Neutrophil (primary cell): ENCODE data around the gene REG3A.

Source experiments
- H3K27ac ChIP-seq: fragments of 200-600 bp; sonication (generic); 2 replicates; pipeline ENCODE4 v1.5.1; 2016; ENCODE audit warnings: mild to moderate bottlenecking, moderate library complexity
- H3K27me3 ChIP-seq: fragments of 200-600 bp; sonication (generic); 2 replicates; pipeline ENCODE4 v1.6.0; 2016; ENCODE audit warnings: mild to moderate bottlenecking
- H3K36me3 ChIP-seq: fragments of 200-600 bp; sonication (generic); 2 replicates; pipeline ENCODE4 v1.5.1; 2017
- H3K4me1 ChIP-seq, 2 experiments: fragments of 200-600 bp in 1 of 2; sonication (generic) in 1 of 2; 1 replicate in 1 of 2; 2 replicates in 1 of 2; pipeline versions ENCODE4 v1.5.1 to v1.6.1; 2013 to 2016; ENCODE audit warnings: low read depth in 1 of 2, low read length in 1 of 2, mild to moderate bottlenecking in 1 of 2, moderate library complexity in 1 of 2; ENCODE audit not compliant: control insufficient read depth in 1 of 2, insufficient read depth in 1 of 2
- H3K4me3 ChIP-seq, 2 experiments: fragments of 200-600 bp in 1 of 2; sonication (generic) in 1 of 2; 1 replicate in 1 of 2; 2 replicates in 1 of 2; pipeline ENCODE4 v1.5.1; 2013 to 2016; ENCODE audit warnings: low read depth in 1 of 2, low read length in 1 of 2, mild to moderate bottlenecking in 1 of 2, moderate library complexity in 1 of 2
- H3K9me3 ChIP-seq: fragments of 200-600 bp; sonication (generic); 2 replicates; pipeline ENCODE4 v1.5.1; 2016
- TF ChIP-seq, protein P1 (sequence below): fragments of 200-600 bp; sonication (generic); IDR thresholded peaks from 2 replicates; pipeline ENCODE4 v1.5.1; 2016; ENCODE audit warnings: antibody characterized with exemption

Gene REG3A

DNA sequence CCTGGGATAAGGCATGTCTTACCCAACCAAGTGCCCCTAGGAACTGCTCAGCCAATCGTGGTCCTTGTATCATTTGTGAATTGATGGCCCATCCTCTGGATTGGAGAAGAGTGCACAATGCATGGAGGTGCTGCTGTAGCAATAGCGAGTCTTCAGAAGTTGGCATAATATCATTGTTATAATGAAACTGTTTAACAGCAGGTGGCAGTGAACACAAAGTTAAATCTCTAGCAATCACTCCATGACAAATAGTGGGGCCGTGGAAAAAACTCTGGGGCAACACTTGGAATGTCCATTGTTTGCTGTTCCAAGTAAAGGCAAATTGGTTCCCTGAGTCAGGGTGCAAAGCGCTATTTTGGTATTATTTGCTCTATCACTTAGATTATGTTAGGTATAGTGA is 27.9 kb downstream of the REG3A start:
- Histone ChIP-seq H3K36me3 (no peaks in the 10 kb centered on the region), H3K27ac (no peak overlapping the region), H3K27me3 (no peaks in the 10 kb centered on the region), H3K9me3 (no peaks in the 10 kb centered on the region), H3K4me3 (no peak overlapping the region), H3K4me1 (no peaks in the 10 kb centered on the region)
- TF ChIP-seq, protein P1, sequence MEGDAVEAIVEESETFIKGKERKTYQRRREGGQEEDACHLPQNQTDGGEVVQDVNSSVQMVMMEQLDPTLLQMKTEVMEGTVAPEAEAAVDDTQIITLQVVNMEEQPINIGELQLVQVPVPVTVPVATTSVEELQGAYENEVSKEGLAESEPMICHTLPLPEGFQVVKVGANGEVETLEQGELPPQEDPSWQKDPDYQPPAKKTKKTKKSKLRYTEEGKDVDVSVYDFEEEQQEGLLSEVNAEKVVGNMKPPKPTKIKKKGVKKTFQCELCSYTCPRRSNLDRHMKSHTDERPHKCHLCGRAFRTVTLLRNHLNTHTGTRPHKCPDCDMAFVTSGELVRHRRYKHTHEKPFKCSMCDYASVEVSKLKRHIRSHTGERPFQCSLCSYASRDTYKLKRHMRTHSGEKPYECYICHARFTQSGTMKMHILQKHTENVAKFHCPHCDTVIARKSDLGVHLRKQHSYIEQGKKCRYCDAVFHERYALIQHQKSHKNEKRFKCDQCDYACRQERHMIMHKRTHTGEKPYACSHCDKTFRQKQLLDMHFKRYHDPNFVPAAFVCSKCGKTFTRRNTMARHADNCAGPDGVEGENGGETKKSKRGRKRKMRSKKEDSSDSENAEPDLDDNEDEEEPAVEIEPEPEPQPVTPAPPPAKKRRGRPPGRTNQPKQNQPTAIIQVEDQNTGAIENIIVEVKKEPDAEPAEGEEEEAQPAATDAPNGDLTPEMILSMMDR: no peak

DNA sequence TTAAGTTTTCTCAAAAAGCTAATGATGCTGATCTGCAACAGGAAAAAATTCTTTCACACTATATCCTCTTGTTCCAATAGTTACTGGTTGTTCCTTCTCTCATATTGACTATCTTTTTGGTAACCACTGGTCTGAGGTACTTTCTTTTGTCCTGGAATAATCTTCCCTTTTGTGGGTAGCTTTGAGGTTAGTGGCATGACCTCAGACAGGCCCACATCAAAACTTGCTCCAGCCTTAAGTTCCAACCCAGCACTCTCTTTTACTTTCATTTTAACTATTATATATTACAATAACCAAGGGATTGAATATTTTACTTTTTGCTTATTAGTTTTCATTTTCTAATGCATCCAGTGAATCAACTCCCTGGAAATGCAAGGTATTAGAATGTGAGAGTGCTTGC is 29.7 kb downstream of the REG3A start:
- Histone ChIP-seq H3K4me1 (no peaks in the 10 kb centered on the region), H3K36me3 (no peaks in the 10 kb centered on the region), H3K27me3 (no peaks in the 10 kb centered on the region), H3K9me3 (no peaks in the 10 kb centered on the region), H3K4me3 (no peak overlapping the region), H3K27ac (no peak overlapping the region)
- TF ChIP-seq, protein P1: no peak

DNA sequence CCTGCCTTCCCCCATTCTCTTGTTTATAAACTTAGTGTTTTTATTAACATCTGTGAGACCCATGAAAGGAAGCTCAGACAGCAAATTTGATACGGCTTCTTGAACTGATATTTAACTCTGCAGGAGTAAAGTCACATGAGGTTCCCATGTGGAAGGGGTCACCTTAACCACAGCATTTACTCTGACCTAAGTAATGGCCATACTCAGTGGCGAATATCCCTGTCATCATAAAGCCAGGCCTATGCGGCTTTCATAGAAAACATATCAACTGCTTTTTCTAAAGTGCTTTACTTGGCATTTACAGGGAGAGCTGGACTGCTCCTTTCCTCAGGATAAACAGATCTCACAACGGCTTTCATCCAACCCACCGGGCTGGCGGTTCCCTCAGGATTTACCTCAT is 30.3 kb downstream of the REG3A start:
- TF ChIP-seq, protein P1: no peak
- Histone ChIP-seq H3K27me3 (no peaks in the 10 kb centered on the region), H3K9me3 (no peaks in the 10 kb centered on the region), H3K36me3 (no peaks in the 10 kb centered on the region), H3K4me3 (no peak overlapping the region), H3K4me1 (no peaks in the 10 kb centered on the region), H3K27ac (no peak overlapping the region)

DNA sequence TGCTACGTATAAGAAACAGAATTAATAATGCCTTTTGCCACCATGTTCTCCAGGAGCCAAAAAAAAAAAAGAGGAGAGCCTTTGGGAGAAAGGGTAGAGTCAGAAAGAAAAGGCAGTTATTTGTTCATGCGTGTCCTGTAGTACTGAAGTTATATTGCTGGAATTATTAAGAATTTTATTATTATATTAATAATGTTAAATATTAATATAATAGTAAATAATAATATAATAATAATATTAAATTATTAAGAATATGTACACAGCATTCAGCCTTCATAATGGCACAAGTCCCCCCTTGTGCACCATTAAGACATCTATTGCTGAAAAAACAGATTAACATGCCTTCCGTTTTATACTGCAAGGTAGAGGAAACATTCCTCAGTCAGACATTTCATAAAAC is 31.1 kb downstream of the REG3A start:
- no peak overlapping the region for H3K4me3 ChIP-seq
- no peaks in the 10 kb centered on the region for H3K9me3 ChIP-seq
- no peak overlapping the region for H3K27ac ChIP-seq
- no peaks in the 10 kb centered on the region for H3K36me3 ChIP-seq
- no peaks in the 10 kb centered on the region for H3K4me1 ChIP-seq
- TF ChIP-seq, protein P1: no peak
- no peaks in the 10 kb centered on the region for H3K27me3 ChIP-seq

DNA sequence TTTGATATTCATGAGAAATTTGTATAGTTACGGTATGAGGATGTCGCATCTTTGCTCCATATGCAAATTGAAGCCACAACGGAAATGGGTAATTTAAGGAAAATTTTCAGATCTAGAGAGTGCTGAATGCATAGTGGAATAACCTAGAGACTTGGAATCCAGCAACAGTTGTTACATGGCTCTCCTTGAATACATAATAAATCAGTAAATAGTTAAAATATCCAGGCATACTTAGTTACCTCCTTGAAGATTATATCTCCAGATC is 33.9 kb downstream of the REG3A start:
- TF ChIP-seq, protein P1: no peak
- no peaks in the 10 kb centered on the region for H3K36me3 ChIP-seq
- no peaks in the 10 kb centered on the region for H3K4me1 ChIP-seq
- H3K9me3 ChIP-seq: no peaks in the 10 kb centered on the region
- H3K4me3 ChIP-seq: no peak overlapping the region
- H3K27ac ChIP-seq: no peak overlapping the region
- no peaks in the 10 kb centered on the region for H3K27me3 ChIP-seq

DNA sequence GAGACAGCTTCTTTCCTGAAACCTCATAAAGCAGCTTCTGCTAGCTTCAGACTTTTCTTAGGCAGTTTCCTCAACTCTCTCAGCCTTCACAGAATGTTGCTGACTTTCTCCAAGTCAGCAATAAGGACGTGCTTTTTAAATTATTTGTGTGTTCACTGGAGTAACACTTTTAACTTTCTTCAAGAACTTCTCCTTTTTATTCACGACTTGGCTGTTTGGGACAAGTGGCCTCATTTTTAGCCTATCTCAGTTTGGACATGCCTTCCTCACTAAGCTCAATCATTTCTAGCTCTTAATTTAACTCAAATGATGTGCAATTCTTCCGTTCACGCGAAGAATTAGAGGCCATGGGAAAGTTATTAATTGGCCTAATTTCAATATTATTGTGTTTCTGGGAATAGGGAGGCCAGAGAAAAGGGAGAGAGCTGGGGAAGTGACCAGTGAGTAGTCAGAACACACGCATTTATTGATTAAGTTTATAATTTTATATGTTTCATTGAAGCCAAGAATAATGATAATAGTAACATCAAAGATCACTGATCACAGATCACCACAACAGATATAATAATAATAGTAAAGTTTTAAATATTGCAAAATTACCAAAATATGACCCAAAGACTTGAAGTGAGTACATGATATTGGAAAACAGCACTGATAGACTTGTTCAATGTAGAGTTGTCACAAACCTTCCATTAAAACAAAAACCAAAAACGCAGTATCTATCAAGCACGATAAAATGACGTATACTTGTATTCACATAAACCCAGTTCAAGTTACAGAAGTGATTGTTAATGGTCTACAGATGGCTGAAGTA is 34.4 kb downstream of the REG3A start:
- no peaks in the 10 kb centered on the region for H3K36me3 ChIP-seq
- H3K27me3 ChIP-seq: no peaks in the 10 kb centered on the region
- no peak overlapping the region for H3K4me3 ChIP-seq
- no peaks in the 10 kb centered on the region for H3K4me1 ChIP-seq
- TF ChIP-seq, protein P1: no peak
- no peaks in the 10 kb centered on the region for H3K9me3 ChIP-seq
- no peak overlapping the region for H3K27ac ChIP-seq
